BE2C (cell line): ENCODE results near the gene PHACTR3.

Source experiments
- DNase-seq: peaks from one replicate; pipeline ENCODE4 v3.0.0-alpha.2; 2020
- H3K27me3 ChIP-seq: fragments of 250-450 bp; sonication (Bioruptor Pico); 2 replicates; pipeline ENCODE4 v1.5.1; 2020; ENCODE audit warnings: mild to moderate bottlenecking
- H3K36me3 ChIP-seq: fragments of 250-450 bp; sonication (Bioruptor Pico); 2 replicates; pipeline ENCODE4 v1.5.1; 2020; ENCODE audit warnings: mild to moderate bottlenecking
- H3K4me1 ChIP-seq: fragments of 250-450 bp; sonication (Bioruptor Pico); 2 replicates; pipeline ENCODE4 v1.5.1; 2020
- H3K4me3 ChIP-seq: 2 replicates; pipeline ENCODE4 v1.5.1; 2011; ENCODE audit warnings: low read depth, low read length
- H3K9me3 ChIP-seq: fragments of 250-450 bp; sonication (Bioruptor Pico); 2 replicates; pipeline ENCODE4 v1.5.1; 2020
- CTCF ChIP-seq: IDR thresholded peaks from 2 replicates; pipeline ENCODE4 v1.5.1; 2012; ENCODE audit warnings: mild to moderate bottlenecking, low read depth, low read length

PHACTR3 gene

GRCh38 chr20:59807909-59808728, 203.8 kb downstream of the PHACTR3 start:
- TF ChIP-seq CTCF = no peak
- no peaks in the 10 kb centered on the region for H3K36me3 ChIP-seq
- no peaks in the 10 kb centered on the region for H3K9me3 ChIP-seq
- DNase-seq = no peak
- peaks cover 10% of the 10 kb centered on the region for H3K27me3 ChIP-seq
- H3K4me1 ChIP-seq = no peaks in the 10 kb centered on the region
- no peak overlapping the region for H3K4me3 ChIP-seq

- no peak for DNase-seq
- H3K4me3 ChIP-seq = no peak overlapping the region
Measured at GRCh38 chr20:59808729-59809381, 204.5 kb downstream of the PHACTR3 start.

GRCh38 chr20:59809630-59810448, 205.5 kb downstream of the PHACTR3 start:
- TF ChIP-seq CTCF = no peak
- no peaks in the 10 kb centered on the region; the same call in 1 of the 2 replicates for H3K27me3 ChIP-seq
- no peaks in the 10 kb centered on the region for H3K36me3 ChIP-seq
- H3K4me1 ChIP-seq = no peaks in the 10 kb centered on the region
- no peak overlapping the region for H3K4me3 ChIP-seq
- H3K9me3 ChIP-seq = no peaks in the 10 kb centered on the region
- DNase-seq = no peak

More at GRCh38 chr20:59808729-59809381, 204.5 kb downstream of the PHACTR3 start:
- Histone ChIP-seq H3K27me3 (peaks cover 8% of the 10 kb centered on the region), H3K36me3 (no peaks in the 10 kb centered on the region), H3K9me3 (no peaks in the 10 kb centered on the region), H3K4me1 (no peaks in the 10 kb centered on the region)
- no peak for TF ChIP-seq CTCF

GRCh38 chr20:59810449-59811187, 206.3 kb downstream of the PHACTR3 start:
- TF ChIP-seq CTCF = no peak
- Histone ChIP-seq H3K36me3 (no peaks in the 10 kb centered on the region), H3K4me3 (no peak overlapping the region), H3K4me1 (no peaks in the 10 kb centered on the region), H3K9me3 (no peaks in the 10 kb centered on the region), H3K27me3 (no peaks in the 10 kb centered on the region; the same call in 1 of the 2 replicates)
- DNase-seq = no peak

- no peaks in the 10 kb centered on the region; the same call in 1 of the 2 replicates for H3K27me3 ChIP-seq
- no peak for TF ChIP-seq CTCF
Measured at GRCh38 chr20:59811681-59812171, 207.4 kb downstream of the PHACTR3 start.

More at GRCh38 chr20:59811681-59812171, 207.4 kb downstream of the PHACTR3 start:
- no peaks in the 10 kb centered on the region for H3K9me3 ChIP-seq
- no peaks in the 10 kb centered on the region for H3K36me3 ChIP-seq
- no peak overlapping the region for H3K4me3 ChIP-seq
- no peaks in the 10 kb centered on the region for H3K4me1 ChIP-seq
- no peak for DNase-seq
